K562 (cell line): ENCODE results near the gene ATP9B. TPM values are rescaled to one million over a fixed set of nuclear protein-coding genes. Genes with fewer than 3 reads are reported as not detected.

ENCODE experiments used
- ATAC-seq: fragments of 200-7000 bp; cut with Tn5 transposase; 3 replicates; pipeline ENCODE4 v1.9.1; 2020; ENCODE audit warnings: moderate library complexity
- BruUV-seq: library from RNA; stranded (reverse); fragments of 400-500 nt; replicated peaks from 2 replicates; lab custom pipeline; 2021; lab: Mats Ljungman, UMichigan
- CTCF ChIA-PET: fragments of 300-600 bp; formaldehyde crosslinking; extraction: SDS; loops from one replicate; lab custom pipeline; 2021; ENCODE audit warnings: low intra/inter-chr PET ratio; lab: Yijun Ruan, JAX
- POLR2A ChIA-PET: fragments of 300-600, 350-650 bp; sonication (Branson Sonifier 250); formaldehyde crosslinking; extraction: SDS; loops from one replicate; lab custom pipeline; 2021; ENCODE audit warnings: antibody characterized with exemption, inconsistent platforms; lab: Yijun Ruan, JAX
- DNase-seq, 4 experiments: peaks; one replicate each; pipeline versions ENCODE4 v3.0.0 to v3.0.0-alpha.2; 2011 to 2018; ENCODE audit warnings: low spot score in 3 of 4, mixed read lengths in 3 of 4; ENCODE audit errors: extremely low read depth in 1 of 4
- FAIRE-seq: peaks from 2 replicates; lab custom pipeline; 2011; peaks lifted over from hg19 to GRCh38; lab: Jason Lieb, UNC
- H2AFZ ChIP-seq: 2 replicates; pipeline ENCODE4 v1.6.0; 2011; ENCODE audit warnings: low read depth, low read length, control low read depth, inconsistent platforms
- H3K27ac ChIP-seq: fragments of 200-600 bp; 3 replicates; pipeline ENCODE4 v1.8.0; 2011; ENCODE audit warnings: low read depth, mild to moderate bottlenecking, control low read depth, inconsistent platforms, low read length, moderate library complexity, mixed read lengths; ENCODE audit errors: extremely low read depth
- H3K27me3 ChIP-seq, 2 experiments: fragments of 300-600 bp in 1 of 2; 2 replicates in 1 of 2; 3 replicates in 1 of 2; pipeline versions ENCODE4 v1.6.0 to v1.8.0; 2011; ENCODE audit warnings: inconsistent platforms in 2 of 2, low read length in 2 of 2, mild to moderate bottlenecking in 1 of 2, mixed read lengths in 1 of 2, moderate library complexity in 1 of 2; ENCODE audit not compliant: control insufficient read depth in 2 of 2, insufficient read depth in 2 of 2
- H3K36me3 ChIP-seq: fragments of 300-600 bp; 3 replicates; pipeline ENCODE4 v1.8.0; 2011; ENCODE audit warnings: mild to moderate bottlenecking, low read length, inconsistent platforms; ENCODE audit not compliant: control insufficient read depth, insufficient read depth
- H3K4me1 ChIP-seq, 2 experiments: fragments of 200-600 bp in 1 of 2; replicated peaks in 1 of 2; 2 replicates in 1 of 2; 3 replicates in 1 of 2; pipeline versions ENCODE4 v1.5.1 to v1.8.0; 2011; ENCODE audit warnings: inconsistent platforms in 2 of 2, low read length in 2 of 2, mild to moderate bottlenecking in 1 of 2, mixed read lengths in 1 of 2, moderate library complexity in 1 of 2; ENCODE audit not compliant: control insufficient read depth in 2 of 2, insufficient read depth in 2 of 2
- H3K4me2 ChIP-seq: 2 replicates; pipeline ENCODE4 v1.6.1; 2011; ENCODE audit warnings: low read length, control low read depth, inconsistent platforms, mixed read lengths; ENCODE audit not compliant: insufficient read depth
- H3K4me3 ChIP-seq: fragments of 200-600 bp; sonication (generic), shearing (Covaris generic); 2 replicates; pipeline ENCODE4 v1.5.1; 2016; ENCODE audit warnings: control low read depth, inconsistent platforms
- H3K79me2 ChIP-seq: fragments of 200-600 bp; 3 replicates; pipeline ENCODE4 v1.8.0; 2011; ENCODE audit warnings: low read length, inconsistent platforms; ENCODE audit not compliant: control insufficient read depth, insufficient read depth
- H3K9ac ChIP-seq, 2 experiments: 2 replicates each; pipeline versions ENCODE4 v1.6.0 to v1.6.1; 2011; ENCODE audit warnings: low read depth in 2 of 2, low read length in 2 of 2, control low read depth in 1 of 2, inconsistent platforms in 1 of 2, mild to moderate bottlenecking in 1 of 2, mixed read lengths in 1 of 2; ENCODE audit not compliant: insufficient read depth in 1 of 2
- H3K9me1 ChIP-seq: one replicate; pipeline ENCODE4 v1.6.0; 2011; ENCODE audit warnings: inconsistent platforms, mild to moderate bottlenecking, low read length, moderate library complexity; ENCODE audit not compliant: control insufficient read depth, insufficient read depth
- H3K9me3 ChIP-seq: replicated peaks from 2 replicates; pipeline ENCODE4 v1.5.1; 2011; ENCODE audit warnings: low read depth, low read length, inconsistent platforms; ENCODE audit not compliant: control insufficient read depth, insufficient read depth
- H4K20me1 ChIP-seq: replicated peaks from 2 replicates; pipeline ENCODE4 v1.6.1; 2011; ENCODE audit warnings: low read length, inconsistent platforms, mixed read lengths; ENCODE audit not compliant: control insufficient read depth, insufficient read depth
- BHLHE40 ChIP-seq: IDR thresholded peaks from 2 replicates; pipeline ENCODE4 v1.6.1; 2011; ENCODE audit warnings: low read length, improper control_type of control experiment
- KAT8 ChIP-seq: fragments of 450-650 bp; IDR thresholded peaks from 2 replicates; pipeline ENCODE4 v1.6.1; 2016; ENCODE audit warnings: low read depth, mild to moderate bottlenecking
- MECOM ChIP-seq: fragments of 250-450 bp; sonication (Bioruptor Pico); IDR thresholded peaks from 2 replicates; pipeline ENCODE4 v1.8.0; 2022; ENCODE audit warnings: inconsistent platforms
- MTF1 ChIP-seq: fragments of 250-450 bp; sonication (Bioruptor Pico); IDR thresholded peaks from 2 replicates; pipeline ENCODE4 v1.9.0; 2021; ENCODE audit warnings: moderate library complexity, mild to moderate bottlenecking, inconsistent platforms, borderline replicate concordance
- PTTG1 ChIP-seq: fragments of 450-650 bp; IDR thresholded peaks from 2 replicates; pipeline ENCODE4 v1.6.1; 2016; ENCODE audit warnings: low read depth, mild to moderate bottlenecking, missing genetic modification characterization, missing compliant biosample characterization
- SOX6 ChIP-seq: fragments of 450-650 bp; IDR thresholded peaks from 2 replicates; pipeline ENCODE4 v1.6.1; 2014; ENCODE audit warnings: mild to moderate bottlenecking
- TBL1XR1 ChIP-seq, 2 experiments: IDR thresholded peaks; 2 replicates each; pipeline ENCODE4 v1.6.1; 2012; ENCODE audit warnings: improper control_type of control experiment in 2 of 2, low read length in 2 of 2, mild to moderate bottlenecking in 1 of 2
- ZKSCAN1 ChIP-seq: fragments of 150-350 bp; IDR thresholded peaks from 2 replicates; pipeline ENCODE4 v1.6.1; 2016; ENCODE audit warnings: low read depth, low read length
- ZNF197 ChIP-seq: fragments of 200-800 bp; sonication (Bioruptor generic); IDR thresholded peaks from 2 replicates; pipeline ENCODE4 v1.6.1; 2016; ENCODE audit warnings: low read depth, missing genetic modification characterization, missing compliant biosample characterization
- ZNF212 ChIP-seq: fragments of 450-650 bp; formaldehyde crosslinking; IDR thresholded peaks from 2 replicates; pipeline ENCODE4 v1.4.0; 2020; ENCODE audit warnings: mild to moderate bottlenecking
- WGBS: fragments of 100-300 bp; shearing (Covaris generic); methylation state at CpG from one replicate; pipeline ENCODE4 v1.1.6; 2016; ENCODE audit warnings: low coverage, mixed read lengths; ENCODE audit not compliant: insufficient coverage; ENCODE audit errors: missing lambda C conversion rate; 5-methylcytosine and 5-hydroxymethylcytosine counted together
- in situ Hi-C: fragments of 300-500 bp; cut with MboI; formaldehyde crosslinking; loops from 4 replicates; pipeline ENCODE4 v1.15.0; 2018; ENCODE audit warnings: inconsistent platforms, mixed read lengths
- intact Hi-C: fragments of 100-400 bp; cut with micrococcal nuclease; formaldehyde crosslinking; loops from 2 replicates; pipeline ENCODE4 v1.14.2; 2022
- polyA plus RNA-seq, 8 experiments: library from polyadenylated mRNA; depleted of rRNA in 4 of 8; stranded (reverse) in 5 of 8; unstranded in 3 of 8; fragments of >200 nt; fragmentation: Nextera tagmentation in 2 of 8; fragmentation: Illumina TruSeq in 1 of 8; extraction: Ambion mirVana in 2 of 8; extraction: Trizol in 1 of 8; gene quantifications; 2 replicates each; pipeline versions ENCODE4 v1.2.1 to v1.2.3, GENCODE V29; 2011 to 2014; ENCODE audit warnings: inconsistent platforms in 1 of 8, missing spikeins in 1 of 8
- total RNA-seq, 7 experiments: library from RNA; depleted of rRNA in 6 of 7; stranded (reverse); fragments of >200 nt in 6 of 7; fragmentation: Illumina TruSeq in 2 of 7; extraction: Trizol in 2 of 7; gene quantifications; 2 replicates each; pipeline versions ENCODE4 v1.2.1 to v1.2.3, GENCODE V29; 2011 to 2021; ENCODE audit warnings: low replicate concordance in 1 of 7
- TF ChIP-seq, protein P1 (sequence below): sonication (generic); formaldehyde crosslinking; IDR thresholded peaks from 2 replicates; pipeline ENCODE4 v1.8.1; 2023; ENCODE audit warnings: mild to moderate bottlenecking, missing genetic modification reagents
- TF ChIP-seq, protein P2 (sequence below): fragments of 450-650 bp; formaldehyde crosslinking; IDR thresholded peaks from 2 replicates; pipeline ENCODE4 v1.4.0; 2022; ENCODE audit warnings: mild to moderate bottlenecking, moderate library complexity

The ATP9B gene
- total and polyA plus RNA-seq, 9 of the 15 experiments (the other 6 are each of a cell fraction or from before 2014, with no cell fraction given), result 0.66 to 13.2 (median 7.9) TPM

DNA sequence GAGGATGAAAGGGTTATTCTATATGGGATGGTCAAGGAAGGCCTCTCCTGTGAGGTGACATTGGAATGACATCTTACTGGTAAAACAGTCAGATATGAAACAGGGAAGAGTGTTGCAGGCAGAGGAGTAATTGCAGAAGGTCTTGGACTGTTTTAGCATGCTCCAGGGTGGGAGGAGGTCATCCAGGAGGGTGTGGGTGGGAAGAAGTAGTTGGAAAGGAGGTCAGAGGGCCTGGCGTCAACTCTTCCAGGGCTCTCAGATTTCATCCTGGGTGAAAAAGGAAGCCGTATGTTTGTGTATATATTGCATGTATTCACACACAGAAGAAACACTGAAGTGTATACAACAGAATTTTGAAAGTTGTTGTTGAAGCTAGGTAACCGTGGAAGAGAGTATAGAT, 48.2 kb downstream of the ATP9B start:
- POLR2A ChIA-PET, result no interaction called here
- H3K4me2 ChIP-seq, result no peak overlapping the region
- WGBS, result 48% methylated on average over 3 of the region's 3 CpGs

More for the DNA sequence above, 48.2 kb downstream of the ATP9B start:
- in situ Hi-C loops, result no loop called here
- no peaks in the 10 kb centered on the region for H3K9me3 ChIP-seq
- intact Hi-C loops, result no loop called here
- no peak for ATAC-seq
- TF ChIP-seq, protein P1, sequence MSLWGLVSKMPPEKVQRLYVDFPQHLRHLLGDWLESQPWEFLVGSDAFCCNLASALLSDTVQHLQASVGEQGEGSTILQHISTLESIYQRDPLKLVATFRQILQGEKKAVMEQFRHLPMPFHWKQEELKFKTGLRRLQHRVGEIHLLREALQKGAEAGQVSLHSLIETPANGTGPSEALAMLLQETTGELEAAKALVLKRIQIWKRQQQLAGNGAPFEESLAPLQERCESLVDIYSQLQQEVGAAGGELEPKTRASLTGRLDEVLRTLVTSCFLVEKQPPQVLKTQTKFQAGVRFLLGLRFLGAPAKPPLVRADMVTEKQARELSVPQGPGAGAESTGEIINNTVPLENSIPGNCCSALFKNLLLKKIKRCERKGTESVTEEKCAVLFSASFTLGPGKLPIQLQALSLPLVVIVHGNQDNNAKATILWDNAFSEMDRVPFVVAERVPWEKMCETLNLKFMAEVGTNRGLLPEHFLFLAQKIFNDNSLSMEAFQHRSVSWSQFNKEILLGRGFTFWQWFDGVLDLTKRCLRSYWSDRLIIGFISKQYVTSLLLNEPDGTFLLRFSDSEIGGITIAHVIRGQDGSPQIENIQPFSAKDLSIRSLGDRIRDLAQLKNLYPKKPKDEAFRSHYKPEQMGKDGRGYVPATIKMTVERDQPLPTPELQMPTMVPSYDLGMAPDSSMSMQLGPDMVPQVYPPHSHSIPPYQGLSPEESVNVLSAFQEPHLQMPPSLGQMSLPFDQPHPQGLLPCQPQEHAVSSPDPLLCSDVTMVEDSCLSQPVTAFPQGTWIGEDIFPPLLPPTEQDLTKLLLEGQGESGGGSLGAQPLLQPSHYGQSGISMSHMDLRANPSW (CRISPR knock-in tag), result no peak
- TF ChIP-seq ZNF212 (CRISPR knock-in tag) (no peak), ZKSCAN1 (no peak), MTF1 (CRISPR knock-in tag) (no peak), KAT8 (no peak), ZNF197 (CRISPR knock-in tag) (no peak), PTTG1 (no peak), BHLHE40 (no peak), TBL1XR1 (IDR thresholded peaks at IDR 0.05; ENCODE audit: low read length in 2 of 2) (no peak), MECOM (CRISPR knock-in tag) (no peak), SOX6 (no peak)
- TF ChIP-seq, protein P2, sequence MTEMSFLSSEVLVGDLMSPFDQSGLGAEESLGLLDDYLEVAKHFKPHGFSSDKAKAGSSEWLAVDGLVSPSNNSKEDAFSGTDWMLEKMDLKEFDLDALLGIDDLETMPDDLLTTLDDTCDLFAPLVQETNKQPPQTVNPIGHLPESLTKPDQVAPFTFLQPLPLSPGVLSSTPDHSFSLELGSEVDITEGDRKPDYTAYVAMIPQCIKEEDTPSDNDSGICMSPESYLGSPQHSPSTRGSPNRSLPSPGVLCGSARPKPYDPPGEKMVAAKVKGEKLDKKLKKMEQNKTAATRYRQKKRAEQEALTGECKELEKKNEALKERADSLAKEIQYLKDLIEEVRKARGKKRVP, result no peak
- H3K27ac ChIP-seq, result no peak overlapping the region
- no peak overlapping the region for H3K9ac ChIP-seq
- no peaks in the 10 kb centered on the region for H3K4me1 ChIP-seq
- BruUV-seq, result no TSS peak
- H3K36me3 ChIP-seq, result peaks cover 7% of the 10 kb centered on the region; the same call in 1 of the 3 replicates
- H3K27me3 ChIP-seq, result no peaks in the 10 kb centered on the region
- no peak for FAIRE-seq
- H4K20me1 ChIP-seq, result no peaks in the 10 kb centered on the region
- no peak overlapping the region for H2AFZ ChIP-seq
- DNase-seq, result no peak
- H3K9me1 ChIP-seq, result no peaks in the 10 kb centered on the region
- H3K79me2 ChIP-seq, result no peaks in the 10 kb centered on the region
- CTCF ChIA-PET, result no interaction called here
- H3K4me3 ChIP-seq, result no peak overlapping the region
